HG03442 (cell line): ENCODE measurements around the gene PTPRD.

Source experiments
- ATAC-seq: cut with Tn5 transposase; IDR thresholded peaks from one replicate; pipeline ENCODE4 v1.9.1; 2021; ENCODE audit warnings: mild to moderate bottlenecking, moderate library complexity; ENCODE audit not compliant: unreplicated experiment

The PTPRD gene

GRCh38 chr9:8751406-8751930, 1861.3 kb downstream of the PTPRD start:
- ATAC-seq: no peak

- ATAC-seq: no peak
These were observed 1862.2 kb downstream of the PTPRD start for GRCh38 chr9:8750639-8751051.

- no peak for ATAC-seq
These were observed 1867.5 kb downstream of the PTPRD start for GRCh38 chr9:8745347-8745746.

GRCh38 chr9:8738945-8739344, 1873.9 kb downstream of the PTPRD start:
- no peak for ATAC-seq

- ATAC-seq: no peak
These were observed 1876.0 kb downstream of the PTPRD start for GRCh38 chr9:8736805-8737204.

GRCh38 chr9:8734760-8735159, 1878.0 kb downstream of the PTPRD start:
- no peak for ATAC-seq

- ATAC-seq: no peak
These were observed 1879.5 kb downstream of the PTPRD start for GRCh38 chr9:8733131-8733954.

- no peak for ATAC-seq
These were observed 1880.3 kb downstream of the PTPRD start for GRCh38 chr9:8732367-8733075.

- no peak for ATAC-seq
These were observed 1882.2 kb downstream of the PTPRD start for GRCh38 chr9:8730618-8731017.

GRCh38 chr9:8728910-8729309, 1883.9 kb downstream of the PTPRD start:
- no peak for ATAC-seq

GRCh38 chr9:8727191-8727590, 1885.6 kb downstream of the PTPRD start:
- ATAC-seq: no peak

- no peak for ATAC-seq
These were observed 1886.1 kb downstream of the PTPRD start for GRCh38 chr9:8726692-8727091.

- ATAC-seq: no peak
These were observed 1887.2 kb downstream of the PTPRD start for GRCh38 chr9:8725635-8726034.

- ATAC-seq: no peak
These were observed 1888.4 kb downstream of the PTPRD start for GRCh38 chr9:8724284-8725018.

- no peak for ATAC-seq
These were observed 1889.6 kb downstream of the PTPRD start for GRCh38 chr9:8723195-8723594.

GRCh38 chr9:8719833-8720486, 1892.8 kb downstream of the PTPRD start:
- ATAC-seq: no peak

GRCh38 chr9:8718121-8718725, 1894.6 kb downstream of the PTPRD start:
- no peak for ATAC-seq

GRCh38 chr9:8717146-8717545, 1895.7 kb downstream of the PTPRD start:
- no peak for ATAC-seq

- ATAC-seq: no peak
These were observed 1897.0 kb downstream of the PTPRD start for GRCh38 chr9:8715788-8716187.

GRCh38 chr9:8713811-8714165, 1899.0 kb downstream of the PTPRD start:
- ATAC-seq: no peak
